CD14-positive monocyte (primary cell): ENCODE measurements around the gene ASPN. TPM values are rescaled to one million over a fixed set of nuclear protein-coding genes. Genes with fewer than 3 reads are reported as not detected.

Experiments used
- DNase-seq, 3 donors: peaks; one replicate each; pipeline ENCODE4 v3.0.0-alpha.2; 2011 to 2022
- H2AFZ ChIP-seq: 2 replicates; pipeline ENCODE4 v1.6.0; 2012; ENCODE audit warnings: mild to moderate bottlenecking, low read depth, low read length, inconsistent platforms; ENCODE audit not compliant: insufficient read depth, poor library complexity, severe bottlenecking
- H3K27ac ChIP-seq, 2 donors: 1 replicate in 1 of 2; 2 replicates in 1 of 2; pipeline ENCODE4 v1.5.1; 2012 to 2013; ENCODE audit warnings: low read length in 2 of 2, control low read depth in 1 of 2, inconsistent platforms in 1 of 2, low read depth in 1 of 2, mild to moderate bottlenecking in 1 of 2
- H3K27me3 ChIP-seq, 2 donors: one replicate each; pipeline versions ENCODE4 v1.6.0 to v1.6.1; 2011 to 2013; ENCODE audit warnings: low read length in 2 of 2; ENCODE audit not compliant: control insufficient read depth in 2 of 2, insufficient read depth in 2 of 2
- H3K36me3 ChIP-seq, 2 donors: replicated peaks in 1 of 2; 1 replicate in 1 of 2; 2 replicates in 1 of 2; pipeline versions ENCODE4 v1.5.1 to v1.6.1; 2012 to 2013; ENCODE audit warnings: low read length in 2 of 2, control low read depth in 1 of 2, inconsistent platforms in 1 of 2, mild to moderate bottlenecking in 1 of 2; ENCODE audit not compliant: insufficient read depth in 2 of 2, control insufficient read depth in 1 of 2
- H3K4me1 ChIP-seq, 2 donors: 1 replicate in 1 of 2; 2 replicates in 1 of 2; pipeline versions ENCODE4 v1.5.1 to v1.6.1; 2012 to 2013; ENCODE audit warnings: low read length in 2 of 2, control low read depth in 1 of 2, inconsistent platforms in 1 of 2, mild to moderate bottlenecking in 1 of 2, moderate library complexity in 1 of 2; ENCODE audit not compliant: insufficient read depth in 2 of 2, control insufficient read depth in 1 of 2
- H3K4me2 ChIP-seq: replicated peaks from 2 replicates; pipeline ENCODE3; 2012; ENCODE audit warnings: low read length, moderate library complexity, mild to moderate bottlenecking; ENCODE audit not compliant: poor library complexity, severe bottlenecking; ENCODE audit errors: extremely low read depth
- H3K4me3 ChIP-seq, 3 experiments: fragments of 200-600 bp in 1 of 3; sonication (generic) in 1 of 3; replicated peaks in 1 of 3; 1 replicate in 2 of 3; 2 replicates in 1 of 3; pipeline ENCODE4 v1.5.1; 2011 to 2013; ENCODE audit warnings: low read length in 3 of 3, mild to moderate bottlenecking in 3 of 3, control low read depth in 2 of 3, low read depth in 2 of 3, inconsistent platforms in 1 of 3, moderate library complexity in 1 of 3
- H3K79me2 ChIP-seq: 2 replicates; pipeline ENCODE4 v1.6.0; 2012; ENCODE audit warnings: mild to moderate bottlenecking, control low read depth, inconsistent platforms, low read length, moderate library complexity; ENCODE audit not compliant: insufficient read depth
- H3K9ac ChIP-seq: 2 replicates; pipeline ENCODE4 v1.6.0; 2017; ENCODE audit warnings: low read length, mild to moderate bottlenecking; ENCODE audit not compliant: insufficient read depth, poor library complexity, severe bottlenecking
- H3K9me3 ChIP-seq, 2 donors: replicated peaks in 1 of 2; 1 replicate in 1 of 2; 2 replicates in 1 of 2; pipeline versions ENCODE4 v1.5.1 to v1.6.1; 2012 to 2013; ENCODE audit warnings: low read length in 2 of 2, control low read depth in 1 of 2; ENCODE audit not compliant: control insufficient read depth in 1 of 2, insufficient read depth in 1 of 2
- H4K20me1 ChIP-seq: 2 replicates; pipeline ENCODE4 v1.6.0; 2012; ENCODE audit warnings: mild to moderate bottlenecking, low read length, control low read depth, moderate library complexity; ENCODE audit not compliant: insufficient read depth
- H3K27ac Mint-ChIP-seq, 7 donors: one replicate each; pipeline ENCODE4 v1.8.0; 2020; ENCODE audit warnings: mild to moderate bottlenecking in 7 of 7, mixed read lengths in 7 of 7, moderate library complexity in 6 of 7, inconsistent platforms in 2 of 7
- H3K27me3 Mint-ChIP-seq, 3 donors: one replicate each; pipeline ENCODE4 v1.8.0; 2021 to 2022; ENCODE audit warnings: low read depth in 3 of 3, mild to moderate bottlenecking in 3 of 3, mixed read lengths in 3 of 3, moderate library complexity in 3 of 3, inconsistent platforms in 1 of 3
- H3K36me3 Mint-ChIP-seq, 2 donors: one replicate each; pipeline ENCODE4 v1.8.0; 2020; ENCODE audit warnings: mixed read lengths in 2 of 2, inconsistent platforms in 1 of 2, mild to moderate bottlenecking in 1 of 2
- H3K4me1 Mint-ChIP-seq: one replicate; pipeline ENCODE4 v1.8.0; 2020; ENCODE audit warnings: mild to moderate bottlenecking, mixed read lengths
- H3K4me3 Mint-ChIP-seq, 2 donors: one replicate each; pipeline ENCODE4 v1.8.0; 2020; ENCODE audit warnings: mild to moderate bottlenecking in 2 of 2, mixed read lengths in 2 of 2, moderate library complexity in 1 of 2
- H3K9me3 Mint-ChIP-seq, 7 donors: one replicate each; pipeline ENCODE4 v1.8.0; 2020 to 2022; ENCODE audit warnings: mixed read lengths in 7 of 7, mild to moderate bottlenecking in 6 of 7, moderate library complexity in 6 of 7, inconsistent platforms in 2 of 7
- WGBS: methylation state at CpG from one replicate; pipeline ENCODE4 v1.1.5; 2013; ENCODE audit warnings: missing lambda C conversion rate; ENCODE audit not compliant: insufficient coverage; 5-methylcytosine and 5-hydroxymethylcytosine counted together
- intact Hi-C, 2 donors: fragments of 100-400 bp; cut with micrococcal nuclease; formaldehyde crosslinking; loops; one replicate each; pipeline versions ENCODE4 v1.15.0 to v1.15.1; 2023
- polyA plus RNA-seq, 3 donors: library from polyadenylated mRNA; depleted of rRNA in 1 of 3; unstranded in 2 of 3; stranded (reverse) in 1 of 3; fragments of 300-500 nt in 2 of 3; fragments of >200 nt in 1 of 3; fragmentation: Illumina TruSeq in 2 of 3; gene quantifications; 1 replicate in 2 of 3; 2 replicates in 1 of 3; pipeline ENCODE4 v1.2.3, GENCODE V29; 2012 to 2021
- TF ChIP-seq, protein P1 (sequence below): fragments of 200-600 bp; IDR thresholded peaks from one replicate; pipeline ENCODE4 v1.8.0; 2022; ENCODE audit warnings: antibody characterized with exemption, mild to moderate bottlenecking

The ASPN gene
- polyA plus RNA-seq, 3 donors: not detected

DNA sequence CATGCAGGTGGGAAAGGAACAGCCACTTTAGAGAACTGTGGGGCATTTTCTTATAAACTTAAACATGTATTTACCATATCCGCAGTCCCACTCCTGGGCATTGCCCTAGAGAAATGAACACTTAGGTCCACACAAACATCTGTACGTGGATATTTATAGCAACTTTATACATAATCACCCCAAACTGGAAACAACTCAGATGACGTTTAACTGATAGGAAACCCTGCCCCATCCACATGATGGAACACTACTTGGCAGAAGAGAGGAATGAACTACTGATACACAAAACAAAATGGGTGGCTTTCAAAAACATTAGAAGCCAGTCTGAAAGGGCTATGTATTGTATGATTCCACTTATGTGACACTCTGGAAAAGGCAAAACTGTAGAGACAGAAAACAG is 31.0 kb upstream of the ASPN start:
- no peak overlapping the region for H3K4me3 ChIP-seq
- H3K4me3 Mint-ChIP-seq: no peak overlapping the region
- TF ChIP-seq, protein P1, sequence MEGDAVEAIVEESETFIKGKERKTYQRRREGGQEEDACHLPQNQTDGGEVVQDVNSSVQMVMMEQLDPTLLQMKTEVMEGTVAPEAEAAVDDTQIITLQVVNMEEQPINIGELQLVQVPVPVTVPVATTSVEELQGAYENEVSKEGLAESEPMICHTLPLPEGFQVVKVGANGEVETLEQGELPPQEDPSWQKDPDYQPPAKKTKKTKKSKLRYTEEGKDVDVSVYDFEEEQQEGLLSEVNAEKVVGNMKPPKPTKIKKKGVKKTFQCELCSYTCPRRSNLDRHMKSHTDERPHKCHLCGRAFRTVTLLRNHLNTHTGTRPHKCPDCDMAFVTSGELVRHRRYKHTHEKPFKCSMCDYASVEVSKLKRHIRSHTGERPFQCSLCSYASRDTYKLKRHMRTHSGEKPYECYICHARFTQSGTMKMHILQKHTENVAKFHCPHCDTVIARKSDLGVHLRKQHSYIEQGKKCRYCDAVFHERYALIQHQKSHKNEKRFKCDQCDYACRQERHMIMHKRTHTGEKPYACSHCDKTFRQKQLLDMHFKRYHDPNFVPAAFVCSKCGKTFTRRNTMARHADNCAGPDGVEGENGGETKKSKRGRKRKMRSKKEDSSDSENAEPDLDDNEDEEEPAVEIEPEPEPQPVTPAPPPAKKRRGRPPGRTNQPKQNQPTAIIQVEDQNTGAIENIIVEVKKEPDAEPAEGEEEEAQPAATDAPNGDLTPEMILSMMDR: no peak
- H2AFZ ChIP-seq: no peak overlapping the region
- no peak overlapping the region for H3K27ac ChIP-seq
- H3K4me1 ChIP-seq: no peaks in the 10 kb centered on the region
- no peaks in the 10 kb centered on the region for H3K36me3 ChIP-seq
- no peaks in the 10 kb centered on the region for H4K20me1 ChIP-seq
- peak overlapping the region in 1 of 7 donors; percentile 74 for H3K27ac Mint-ChIP-seq
- no peaks in the 10 kb centered on the region for H3K27me3 ChIP-seq
- peaks cover 0 to 2% (median 1%) of the 10 kb centered on the region in 3 donors for H3K27me3 Mint-ChIP-seq
- no peak for DNase-seq
- peaks cover 0 to 1% of the 10 kb centered on the region in 2 donors for H3K36me3 Mint-ChIP-seq
- no CpG with 5 or more reads among the region's 3 CpGs for WGBS
- no peaks in the 10 kb centered on the region for H3K9me3 Mint-ChIP-seq
- peaks cover 3% of the 10 kb centered on the region for H3K4me1 Mint-ChIP-seq
- intact Hi-C loops: no loop called here
- H3K79me2 ChIP-seq: no peaks in the 10 kb centered on the region
- no peak overlapping the region for H3K9ac ChIP-seq
- no peak overlapping the region for H3K4me2 ChIP-seq
- no peaks in the 10 kb centered on the region for H3K9me3 ChIP-seq

DNA sequence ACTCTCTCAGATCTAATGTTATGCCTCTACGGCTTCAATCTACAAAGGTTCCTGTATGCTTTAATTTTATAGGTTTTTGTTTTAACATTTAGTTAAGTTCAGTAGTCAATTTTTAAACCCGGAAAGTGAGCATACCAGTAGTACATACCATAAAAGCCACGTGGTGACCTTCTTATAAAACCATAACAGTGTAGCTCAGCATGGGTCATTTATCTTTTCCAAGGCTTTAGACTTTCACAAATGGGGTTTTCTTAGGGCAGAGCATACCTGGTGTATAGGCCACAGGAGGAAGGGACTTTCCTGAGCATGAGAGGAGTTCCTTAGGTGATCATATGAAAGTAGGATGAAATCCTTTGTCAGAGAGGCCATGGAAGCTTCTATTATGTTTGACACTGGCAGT is 30.3 kb upstream of the ASPN start:
- Mint-ChIP-seq H3K4me3 (no peak overlapping the region), H3K27me3 (peaks cover 0 to 1% (median 0%) of the 10 kb centered on the region in 3 donors), H3K36me3 (peaks cover 0 to 1% of the 10 kb centered on the region in 2 donors), H3K9me3 (no peaks in the 10 kb centered on the region), H3K4me1 (peaks cover 3% of the 10 kb centered on the region), H3K27ac (no peak overlapping the region)
- Histone ChIP-seq H2AFZ (no peak overlapping the region), H3K4me2 (no peak overlapping the region), H3K79me2 (no peaks in the 10 kb centered on the region), H3K27ac (no peak overlapping the region), H3K4me1 (no peaks in the 10 kb centered on the region), H3K36me3 (no peaks in the 10 kb centered on the region), H3K4me3 (no peak overlapping the region), H3K27me3 (no peaks in the 10 kb centered on the region), H3K9me3 (no peaks in the 10 kb centered on the region), H4K20me1 (no peaks in the 10 kb centered on the region), H3K9ac (no peak overlapping the region)
- TF ChIP-seq, protein P1: no peak
- WGBS: 100% methylated on average over 1 of the region's 3 CpGs
- intact Hi-C loops: no loop called here
- DNase-seq: no peak
